ENCODE data around the gene RAB3D. TPM values are rescaled to one million over a fixed set of nuclear protein-coding genes. Genes with fewer than 3 reads are reported as not detected.

Gene RAB3D
- polyA plus RNA-seq, 3 donors = 14.4 to 19.2 (median 17.4) TPM

Other genes with a start within 250 kb of the RAB3D start
- gene SPC24, start 183.9 kb downstream of the RAB3D start, polyA plus RNA-seq (ENCODE audit: insufficient read length in 3 of 3) = 10 to 100 TPM; 12.8 to 17.1 (median 14.6) TPM
- gene KANK2, start 142.1 kb downstream of the RAB3D start, polyA plus RNA-seq (ENCODE audit: insufficient read length in 3 of 3) = 100 to 1,000 TPM; 114 to 117 (median 116) TPM
- under 1 TPM in 2 of 3 donors, not detected in 1; 0.28 to 0.42 TPM for gene ANGPTL8, start 100.0 kb downstream of the RAB3D start, polyA plus RNA-seq (ENCODE audit: insufficient read length in 3 of 3)
- gene DOCK6, start 77.1 kb downstream of the RAB3D start, polyA plus RNA-seq (ENCODE audit: insufficient read length in 3 of 3) = 10 to 100 TPM; 34.4 to 37.8 (median 34.7) TPM
- not detected for gene TSPAN16, start 43.5 kb downstream of the RAB3D start, polyA plus RNA-seq (ENCODE audit: insufficient read length in 3 of 3)
- gene TMEM205, start 6.6 kb upstream of the RAB3D start, polyA plus RNA-seq (ENCODE audit: insufficient read length in 3 of 3) = 100 to 1,000 TPM; 126 to 159 (median 135) TPM
- 10 to 100 TPM; 21.5 to 23.3 (median 21.8) TPM for gene CCDC159, start 6.9 kb upstream of the RAB3D start, polyA plus RNA-seq (ENCODE audit: insufficient read length in 3 of 3)
- gene PLPPR2, start 15.8 kb upstream of the RAB3D start, polyA plus RNA-seq (ENCODE audit: insufficient read length in 3 of 3) = 10 to 100 TPM in 2 of 3 donors, 1 to 10 TPM in 1; 9.2 to 11.3 (median 10.0) TPM
- gene SWSAP1, start 35.0 kb upstream of the RAB3D start, polyA plus RNA-seq (ENCODE audit: insufficient read length in 3 of 3) = 1 to 10 TPM; 3.0 to 3.2 (median 3.1) TPM
- 10 to 100 TPM; 15.0 to 17.2 (median 15.7) TPM for gene EPOR, start 44.7 kb upstream of the RAB3D start, polyA plus RNA-seq (ENCODE audit: insufficient read length in 3 of 3)
- gene RGL3, start 79.7 kb upstream of the RAB3D start, polyA plus RNA-seq (ENCODE audit: insufficient read length in 3 of 3) = 10 to 100 TPM; 47.6 to 64.8 (median 55.5) TPM
- 1 to 10 TPM; 1.5 to 1.6 (median 1.5) TPM for gene ODAD3, start 95.5 kb upstream of the RAB3D start, polyA plus RNA-seq (ENCODE audit: insufficient read length in 3 of 3)
- 100 to 1,000 TPM; 299 to 323 (median 323) TPM for gene PRKCSH, start 96.0 kb upstream of the RAB3D start, polyA plus RNA-seq (ENCODE audit: insufficient read length in 3 of 3)
- gene ELAVL3, start 141.4 kb upstream of the RAB3D start, polyA plus RNA-seq (ENCODE audit: insufficient read length in 3 of 3) = under 1 TPM; 0.04 to 0.35 (median 0.04) TPM
- gene ZNF653, start 166.2 kb upstream of the RAB3D start, polyA plus RNA-seq (ENCODE audit: insufficient read length in 3 of 3) = 1 to 10 TPM; 9.0 to 9.9 (median 9.4) TPM
- 10 to 100 TPM; 36.5 to 40.4 (median 38.8) TPM for gene ECSIT, start 189.5 kb upstream of the RAB3D start, polyA plus RNA-seq (ENCODE audit: insufficient read length in 3 of 3)
- 1 to 10 TPM; 2.2 to 3.0 (median 2.2) TPM for gene CNN1, start 199.2 kb upstream of the RAB3D start, polyA plus RNA-seq (ENCODE audit: insufficient read length in 3 of 3)
- gene ELOF1, start 219.6 kb upstream of the RAB3D start, polyA plus RNA-seq (ENCODE audit: insufficient read length in 3 of 3) = 10 to 100 TPM; 43.5 to 48.5 (median 44.9) TPM
- gene ACP5, start 238.0 kb upstream of the RAB3D start, polyA plus RNA-seq (ENCODE audit: insufficient read length in 3 of 3) = 10 to 100 TPM; 12.6 to 17.2 (median 15.5) TPM

Measured in right renal cortex interstitium (tissue), 3 donors.